SK-N-SH (cell line): ENCODE data around the gene ASPDH.

ENCODE experiments used
- EP300 ChIP-seq, 2 experiments: IDR thresholded peaks; 2 replicates each; pipeline versions ENCODE4 v1.4.0 to v1.6.1; 2012; ENCODE audit warnings: borderline replicate concordance in 1 of 2, low read depth in 1 of 2, low read length in 1 of 2
- GABPA ChIP-seq: IDR thresholded peaks from 2 replicates; pipeline ENCODE4 v1.4.0; 2012; ENCODE audit warnings: low read depth, mild to moderate bottlenecking
- IRF3 ChIP-seq: fragments of 150-350 bp; IDR thresholded peaks from 2 replicates; pipeline ENCODE4 v1.6.1; 2016; ENCODE audit warnings: mild to moderate bottlenecking, low read depth, low read length
- NRF1 ChIP-seq: IDR thresholded peaks from 2 replicates; pipeline ENCODE4 v1.6.1; 2012; ENCODE audit warnings: low read depth, mild to moderate bottlenecking, low read length
- POLR2AphosphoS5 ChIP-seq: IDR thresholded peaks from 2 replicates; pipeline ENCODE4 v1.6.1; 2012; ENCODE audit warnings: low read depth, low read length
- RXRA ChIP-seq: IDR thresholded peaks from 2 replicates; pipeline ENCODE4 v1.4.0; 2012; ENCODE audit warnings: low read depth, mild to moderate bottlenecking, borderline replicate concordance
- TAF1 ChIP-seq: IDR thresholded peaks from 2 replicates; pipeline ENCODE4 v1.6.1; 2012; ENCODE audit warnings: low read depth, mild to moderate bottlenecking, low read length, moderate library complexity, borderline replicate concordance
- TF ChIP-seq, protein P1 (sequence below): fragments of 200-600 bp; sonication (generic); IDR thresholded peaks from 2 replicates; pipeline ENCODE4 v1.6.1; 2017; ENCODE audit warnings: antibody characterized with exemption, mild to moderate bottlenecking, moderate library complexity
- TF ChIP-seq, protein P2 (sequence below): IDR thresholded peaks from 2 replicates; pipeline ENCODE4 v1.4.0; 2012; ENCODE audit warnings: low read depth
- TF ChIP-seq, protein P3 (sequence below): IDR thresholded peaks from 2 replicates; pipeline ENCODE4 v1.6.1; 2012; ENCODE audit warnings: mild to moderate bottlenecking, low read depth, low read length, moderate library complexity

GRCh38 chr19:50507376-50507775, 6.3 kb downstream of the ASPDH start:
- TF ChIP-seq, protein P1, sequence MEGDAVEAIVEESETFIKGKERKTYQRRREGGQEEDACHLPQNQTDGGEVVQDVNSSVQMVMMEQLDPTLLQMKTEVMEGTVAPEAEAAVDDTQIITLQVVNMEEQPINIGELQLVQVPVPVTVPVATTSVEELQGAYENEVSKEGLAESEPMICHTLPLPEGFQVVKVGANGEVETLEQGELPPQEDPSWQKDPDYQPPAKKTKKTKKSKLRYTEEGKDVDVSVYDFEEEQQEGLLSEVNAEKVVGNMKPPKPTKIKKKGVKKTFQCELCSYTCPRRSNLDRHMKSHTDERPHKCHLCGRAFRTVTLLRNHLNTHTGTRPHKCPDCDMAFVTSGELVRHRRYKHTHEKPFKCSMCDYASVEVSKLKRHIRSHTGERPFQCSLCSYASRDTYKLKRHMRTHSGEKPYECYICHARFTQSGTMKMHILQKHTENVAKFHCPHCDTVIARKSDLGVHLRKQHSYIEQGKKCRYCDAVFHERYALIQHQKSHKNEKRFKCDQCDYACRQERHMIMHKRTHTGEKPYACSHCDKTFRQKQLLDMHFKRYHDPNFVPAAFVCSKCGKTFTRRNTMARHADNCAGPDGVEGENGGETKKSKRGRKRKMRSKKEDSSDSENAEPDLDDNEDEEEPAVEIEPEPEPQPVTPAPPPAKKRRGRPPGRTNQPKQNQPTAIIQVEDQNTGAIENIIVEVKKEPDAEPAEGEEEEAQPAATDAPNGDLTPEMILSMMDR: no peak
- TF ChIP-seq GABPA (no peak), RXRA (no peak), POLR2AphosphoS5 (no peak), TAF1 (no peak), IRF3 (no peak), EP300 (IDR thresholded peaks at IDR 0.05; ENCODE audit: borderline replicate concordance in 1 of 2, low read depth in 1 of 2, low read length in 1 of 2) (no peak), NRF1 (no peak)
- TF ChIP-seq, protein P2, sequence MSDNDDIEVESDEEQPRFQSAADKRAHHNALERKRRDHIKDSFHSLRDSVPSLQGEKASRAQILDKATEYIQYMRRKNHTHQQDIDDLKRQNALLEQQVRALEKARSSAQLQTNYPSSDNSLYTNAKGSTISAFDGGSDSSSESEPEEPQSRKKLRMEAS: no peak
- TF ChIP-seq, protein P3, sequence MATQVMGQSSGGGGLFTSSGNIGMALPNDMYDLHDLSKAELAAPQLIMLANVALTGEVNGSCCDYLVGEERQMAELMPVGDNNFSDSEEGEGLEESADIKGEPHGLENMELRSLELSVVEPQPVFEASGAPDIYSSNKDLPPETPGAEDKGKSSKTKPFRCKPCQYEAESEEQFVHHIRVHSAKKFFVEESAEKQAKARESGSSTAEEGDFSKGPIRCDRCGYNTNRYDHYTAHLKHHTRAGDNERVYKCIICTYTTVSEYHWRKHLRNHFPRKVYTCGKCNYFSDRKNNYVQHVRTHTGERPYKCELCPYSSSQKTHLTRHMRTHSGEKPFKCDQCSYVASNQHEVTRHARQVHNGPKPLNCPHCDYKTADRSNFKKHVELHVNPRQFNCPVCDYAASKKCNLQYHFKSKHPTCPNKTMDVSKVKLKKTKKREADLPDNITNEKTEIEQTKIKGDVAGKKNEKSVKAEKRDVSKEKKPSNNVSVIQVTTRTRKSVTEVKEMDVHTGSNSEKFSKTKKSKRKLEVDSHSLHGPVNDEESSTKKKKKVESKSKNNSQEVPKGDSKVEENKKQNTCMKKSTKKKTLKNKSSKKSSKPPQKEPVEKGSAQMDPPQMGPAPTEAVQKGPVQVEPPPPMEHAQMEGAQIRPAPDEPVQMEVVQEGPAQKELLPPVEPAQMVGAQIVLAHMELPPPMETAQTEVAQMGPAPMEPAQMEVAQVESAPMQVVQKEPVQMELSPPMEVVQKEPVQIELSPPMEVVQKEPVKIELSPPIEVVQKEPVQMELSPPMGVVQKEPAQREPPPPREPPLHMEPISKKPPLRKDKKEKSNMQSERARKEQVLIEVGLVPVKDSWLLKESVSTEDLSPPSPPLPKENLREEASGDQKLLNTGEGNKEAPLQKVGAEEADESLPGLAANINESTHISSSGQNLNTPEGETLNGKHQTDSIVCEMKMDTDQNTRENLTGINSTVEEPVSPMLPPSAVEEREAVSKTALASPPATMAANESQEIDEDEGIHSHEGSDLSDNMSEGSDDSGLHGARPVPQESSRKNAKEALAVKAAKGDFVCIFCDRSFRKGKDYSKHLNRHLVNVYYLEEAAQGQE: no peak
